GM19351 (cell line): ENCODE data around the gene NME7.

Experiments
- ATAC-seq: cut with Tn5 transposase; IDR thresholded peaks from one replicate; pipeline ENCODE4 v1.9.1; 2021; ENCODE audit warnings: mild to moderate bottlenecking, moderate library complexity; ENCODE audit not compliant: unreplicated experiment

Gene NME7

DNA sequence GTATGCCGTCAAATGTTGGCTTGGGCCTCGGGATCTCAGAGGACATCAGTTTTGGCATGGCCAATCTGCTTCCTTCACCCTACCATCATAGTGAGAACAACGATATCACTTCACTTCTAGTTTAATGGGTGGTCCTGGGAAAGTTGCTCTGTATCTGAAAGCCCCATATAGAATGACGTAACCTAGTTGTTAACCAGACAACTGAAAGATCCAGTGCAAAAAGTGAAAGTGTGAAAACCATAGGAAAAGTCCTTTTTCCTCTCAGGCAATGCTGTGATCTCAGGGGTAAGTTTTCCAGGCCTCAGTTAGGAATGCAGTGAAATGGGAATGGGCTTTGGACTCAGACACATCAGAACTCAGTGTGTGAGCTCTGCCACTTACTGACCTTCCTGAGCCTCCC, 279.7 kb downstream of the NME7 start:
- ATAC-seq = no peak

- ATAC-seq = no peak
These were observed 280.8 kb downstream of the NME7 start for GRCh38 chr1:169086603-169087455.

- no peak for ATAC-seq
These were observed 281.7 kb downstream of the NME7 start for GRCh38 chr1:169085911-169086310.
